ES-I3 (cell line): ENCODE measurements around the gene CIAO2A.
"Not testable (repeated sequence)": the region's sequence is repeated elsewhere in the genome, so short reads cannot be mapped to it uniquely, and the experiment has no call there.

Experiments used
- H3K36me3 ChIP-seq: 2 replicates; pipeline ENCODE4 v1.6.1; 2013; ENCODE audit warnings: mild to moderate bottlenecking, low read length, control low read depth, moderate library complexity; ENCODE audit not compliant: insufficient read depth
- H3K4me1 ChIP-seq: 2 replicates; pipeline ENCODE4 v1.6.1; 2013; ENCODE audit warnings: mild to moderate bottlenecking, control low read depth, low read length; ENCODE audit not compliant: insufficient read depth
- H3K9ac ChIP-seq: 2 replicates; pipeline ENCODE4 v1.6.1; 2013; ENCODE audit warnings: low read depth, mild to moderate bottlenecking, low read length, moderate library complexity
- H3K9me3 ChIP-seq: 2 replicates; pipeline ENCODE4 v1.6.1; 2013; ENCODE audit warnings: mild to moderate bottlenecking, low read length, moderate library complexity; ENCODE audit not compliant: control insufficient read depth, insufficient read depth

Gene CIAO2A

DNA sequence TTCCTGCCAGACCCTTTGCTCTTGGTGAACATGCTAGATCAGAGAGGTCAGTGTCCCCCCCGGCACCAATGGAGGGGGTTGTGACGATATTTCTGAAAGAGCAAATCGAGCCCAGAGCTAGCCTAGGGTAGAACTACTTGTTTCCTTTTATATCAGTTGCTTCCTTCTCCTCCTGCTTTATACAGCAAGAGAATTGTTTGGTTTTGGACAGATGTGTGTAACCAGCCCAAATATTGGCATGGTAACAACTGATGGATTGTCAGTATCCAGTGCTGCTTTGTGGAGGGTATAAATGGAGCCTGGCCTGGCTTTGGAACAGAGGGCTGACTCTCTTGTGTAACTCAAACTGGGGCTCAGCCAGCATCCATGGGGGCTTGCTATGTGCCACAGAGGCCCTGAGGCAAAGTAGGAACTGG lies 29.3 kb upstream of the CIAO2A start:
- peaks cover 3% of the 10 kb centered on the region for H3K36me3 ChIP-seq
- H3K9ac ChIP-seq: no peak overlapping the region
- no peaks in the 10 kb centered on the region for H3K4me1 ChIP-seq

GRCh38 chr15:64122444-64122843 lies 28.8 kb upstream of the CIAO2A start:
- peaks cover 3% of the 10 kb centered on the region for H3K36me3 ChIP-seq

More for the DNA sequence above, 29.3 kb upstream of the CIAO2A start:
- no peaks in the 10 kb centered on the region for H3K9me3 ChIP-seq

GRCh38 chr15:64121614-64122013 lies 28.0 kb upstream of the CIAO2A start:
- no peaks in the 10 kb centered on the region for H3K9me3 ChIP-seq
- no peak overlapping the region for H3K9ac ChIP-seq
- peaks cover 3% of the 10 kb centered on the region for H3K36me3 ChIP-seq
- H3K4me1 ChIP-seq: no peaks in the 10 kb centered on the region

More at GRCh38 chr15:64122444-64122843, 28.8 kb upstream of the CIAO2A start:
- H3K4me1 ChIP-seq: no peaks in the 10 kb centered on the region
- no peak overlapping the region for H3K9ac ChIP-seq
- no peaks in the 10 kb centered on the region for H3K9me3 ChIP-seq

- not testable (repeated sequence) for H3K36me3 ChIP-seq, H3K4me1 ChIP-seq, H3K9me3 ChIP-seq, H3K9ac ChIP-seq
Observed at GRCh38 chr15:64120322-64120721, 26.7 kb upstream of the CIAO2A start.

GRCh38 chr15:64117759-64118487 lies 24.3 kb upstream of the CIAO2A start:
- H3K9me3 ChIP-seq: no peaks in the 10 kb centered on the region
- H3K9ac ChIP-seq: no peak overlapping the region
- peaks cover 3% of the 10 kb centered on the region for H3K36me3 ChIP-seq
- H3K4me1 ChIP-seq: no peaks in the 10 kb centered on the region

DNA sequence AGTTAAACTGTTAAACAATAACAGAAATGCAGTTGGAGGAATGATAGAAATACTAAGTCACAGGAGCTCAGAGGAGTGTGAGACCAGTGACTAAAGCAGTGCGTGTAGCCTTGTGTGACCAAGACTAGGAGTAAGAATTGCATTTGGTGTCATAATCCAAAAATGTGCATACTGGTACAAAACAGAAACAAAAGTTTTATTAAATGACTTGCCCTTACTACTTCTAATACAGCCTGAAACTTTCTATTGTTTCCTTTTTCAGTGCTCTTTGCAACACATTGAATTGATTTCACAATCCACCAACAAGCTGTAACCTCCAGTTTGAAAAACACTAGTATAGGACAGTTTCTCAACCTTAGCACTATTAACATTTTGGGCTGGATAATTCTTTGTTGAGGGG lies 19.3 kb upstream of the CIAO2A start:
- Histone ChIP-seq H3K9me3 (no peaks in the 10 kb centered on the region), H3K4me1 (peaks cover 10% of the 10 kb centered on the region; the same call in 1 of the 2 replicates), H3K9ac (no peak overlapping the region), H3K36me3 (no peaks in the 10 kb centered on the region; the same call in 1 of the 2 replicates)

GRCh38 chr15:64112073-64112772 lies 18.6 kb upstream of the CIAO2A start:
- Histone ChIP-seq H3K36me3 (no peaks in the 10 kb centered on the region; the same call in 1 of the 2 replicates), H3K9ac (no peak overlapping the region), H3K4me1 (peaks cover 10% of the 10 kb centered on the region; the same call in 1 of the 2 replicates)

DNA sequence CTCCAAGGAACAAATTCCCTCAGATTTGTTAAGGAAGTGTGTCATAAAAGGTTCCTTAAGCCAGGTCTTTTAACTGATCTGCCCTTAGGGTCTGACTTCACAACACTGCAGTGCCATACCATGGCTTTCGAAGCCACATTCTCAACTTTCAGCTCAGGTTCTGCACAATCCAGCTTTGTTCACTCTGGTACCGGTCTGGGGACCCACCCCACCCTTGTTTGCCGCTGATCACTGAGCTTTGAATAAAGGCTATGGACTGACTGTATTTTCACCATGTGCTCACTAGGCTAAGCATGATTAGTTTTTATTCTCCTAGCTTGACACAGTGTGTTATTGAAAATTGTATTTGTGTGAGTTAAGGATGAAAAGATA lies 18.0 kb upstream of the CIAO2A start:
- peaks cover 10% of the 10 kb centered on the region; the same call in 1 of the 2 replicates for H3K4me1 ChIP-seq
- no peaks in the 10 kb centered on the region; the same call in 1 of the 2 replicates for H3K36me3 ChIP-seq
- no peak overlapping the region for H3K9ac ChIP-seq
- H3K9me3 ChIP-seq: no peaks in the 10 kb centered on the region

More at GRCh38 chr15:64112073-64112772, 18.6 kb upstream of the CIAO2A start:
- no peaks in the 10 kb centered on the region for H3K9me3 ChIP-seq

DNA sequence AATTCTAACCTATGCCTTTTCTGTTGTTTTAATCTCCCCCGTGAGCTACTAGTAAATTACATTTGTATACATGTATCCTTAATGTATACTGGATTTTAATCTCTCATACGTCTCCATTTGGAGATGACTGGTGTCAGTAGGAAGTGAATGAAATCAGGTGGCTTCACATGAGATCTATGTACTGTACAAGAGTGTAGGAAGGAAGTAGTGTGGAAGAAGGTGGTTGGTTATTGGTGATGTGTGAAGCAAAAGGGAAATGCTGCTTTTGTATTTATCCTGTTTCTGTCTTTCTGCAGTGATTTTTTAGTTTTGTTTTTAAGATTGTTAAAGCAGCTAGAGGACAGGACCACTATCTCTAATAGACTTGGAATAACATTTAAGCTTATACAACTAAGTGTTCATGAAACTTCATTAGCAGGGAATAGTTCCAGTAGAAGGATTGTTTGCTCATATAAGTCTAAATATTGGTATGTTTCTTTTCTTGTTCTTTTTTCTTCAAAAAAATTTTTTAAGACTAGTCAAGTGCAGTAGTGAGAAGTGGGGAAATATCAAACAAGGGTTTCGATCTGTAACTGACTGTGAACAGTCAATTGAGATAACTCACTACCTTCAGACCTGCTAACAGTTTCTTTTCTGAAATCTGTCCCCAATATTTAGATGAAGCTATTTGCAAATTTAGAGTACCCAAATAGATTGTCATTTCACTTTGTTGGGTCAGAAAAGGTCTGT lies 17.5 kb upstream of the CIAO2A start:
- H3K9me3 ChIP-seq: no peaks in the 10 kb centered on the region

DNA sequence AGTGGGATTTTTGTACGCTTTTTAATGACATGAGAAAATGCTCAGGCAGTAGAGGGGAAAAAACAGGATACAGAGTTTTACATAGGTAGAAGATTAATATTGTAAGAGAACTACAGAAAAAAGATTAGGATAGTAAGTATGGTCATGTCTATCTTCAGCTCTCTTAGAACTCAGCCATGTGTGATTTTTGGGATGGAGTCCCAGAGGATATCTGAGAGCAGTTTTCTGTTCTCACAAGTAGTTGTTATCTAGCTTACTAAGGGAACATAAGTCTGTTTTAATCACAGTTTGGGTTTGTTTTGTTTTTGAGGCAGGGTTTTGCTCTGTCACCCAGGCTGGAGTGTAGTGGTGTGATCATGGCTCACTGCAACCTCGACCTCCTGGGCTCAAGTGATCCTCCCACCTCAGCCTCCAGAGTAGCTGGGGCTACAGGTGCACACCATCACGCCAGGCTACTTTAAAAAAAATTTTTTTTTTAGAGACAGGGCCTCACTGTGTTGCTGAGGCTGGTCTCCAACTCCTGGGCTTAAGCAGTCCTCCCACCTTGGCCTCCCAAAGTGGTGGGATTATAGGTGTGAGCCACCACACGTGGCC lies 16.6 kb upstream of the CIAO2A start:
- H3K9me3 ChIP-seq, H3K36me3 ChIP-seq, H3K4me1 ChIP-seq, H3K9ac ChIP-seq: not testable (repeated sequence)

More for the DNA sequence above, 17.5 kb upstream of the CIAO2A start:
- H3K4me1 ChIP-seq: peaks cover 10% of the 10 kb centered on the region; the same call in 1 of the 2 replicates
- no peaks in the 10 kb centered on the region; the same call in 1 of the 2 replicates for H3K36me3 ChIP-seq
- no peak overlapping the region for H3K9ac ChIP-seq

- no peaks in the 10 kb centered on the region for H3K9me3 ChIP-seq
Observed at GRCh38 chr15:64107337-64107736, 13.7 kb upstream of the CIAO2A start.

DNA sequence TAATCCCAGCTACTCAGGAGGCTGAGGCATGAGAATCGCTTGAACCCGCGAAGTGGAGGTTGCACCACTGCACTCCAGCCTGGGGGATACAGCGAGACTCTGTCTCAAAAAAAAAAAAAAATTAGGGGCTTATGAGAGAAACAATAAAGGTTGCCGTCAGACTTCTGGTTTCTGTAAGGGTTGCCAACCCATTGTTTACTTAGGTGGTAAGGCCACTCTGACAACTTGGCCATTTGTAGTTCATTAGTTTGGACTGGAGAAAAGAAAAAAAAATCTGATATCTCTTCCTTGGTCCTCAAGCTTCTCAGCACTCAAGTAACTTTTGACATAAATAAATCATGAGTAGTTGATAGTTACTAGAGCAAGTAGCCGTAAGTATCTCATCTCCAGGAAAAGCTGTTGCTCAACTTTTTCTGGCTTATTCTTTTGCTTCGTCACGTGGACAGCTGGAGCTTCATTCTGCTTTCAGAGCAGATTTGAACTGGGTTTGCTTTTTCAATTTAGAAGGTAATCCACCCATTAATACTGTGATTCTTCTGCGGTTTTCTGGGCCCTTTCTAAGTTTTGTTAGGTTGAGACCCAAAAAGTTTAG lies 11.6 kb upstream of the CIAO2A start:
- H3K4me1 ChIP-seq: no peaks in the 10 kb centered on the region
- no peak overlapping the region for H3K9ac ChIP-seq

More at GRCh38 chr15:64107337-64107736, 13.7 kb upstream of the CIAO2A start:
- Histone ChIP-seq H3K36me3 (no peaks in the 10 kb centered on the region), H3K9ac (no peak overlapping the region), H3K4me1 (peaks cover 10% of the 10 kb centered on the region; the same call in 1 of the 2 replicates)

GRCh38 chr15:64102497-64102896 lies 8.9 kb upstream of the CIAO2A start:
- Histone ChIP-seq H3K9ac (no peak overlapping the region), H3K4me1 (no peaks in the 10 kb centered on the region; the same call in 1 of the 2 replicates), H3K36me3 (no peaks in the 10 kb centered on the region), H3K9me3 (no peaks in the 10 kb centered on the region)

More for the DNA sequence above, 11.6 kb upstream of the CIAO2A start:
- Histone ChIP-seq H3K36me3 (no peaks in the 10 kb centered on the region), H3K9me3 (no peaks in the 10 kb centered on the region)

GRCh38 chr15:64100958-64101357 lies 7.3 kb upstream of the CIAO2A start:
- Histone ChIP-seq H3K36me3 (no peaks in the 10 kb centered on the region), H3K9me3 (no peaks in the 10 kb centered on the region), H3K9ac (no peak overlapping the region), H3K4me1 (no peaks in the 10 kb centered on the region; the same call in 1 of the 2 replicates)
